ENCODE measurements around the gene HKDC1. TPM values are rescaled to one million over a fixed set of nuclear protein-coding genes. Genes with fewer than 3 reads are reported as not detected.
"Not testable (repeated sequence)": the region's sequence is repeated elsewhere in the genome, so short reads cannot be mapped to it uniquely, and the experiment has no call there.

Gene HKDC1
- total RNA-seq, 1 donor from 2014 or later = 42.0 TPM

DNA sequence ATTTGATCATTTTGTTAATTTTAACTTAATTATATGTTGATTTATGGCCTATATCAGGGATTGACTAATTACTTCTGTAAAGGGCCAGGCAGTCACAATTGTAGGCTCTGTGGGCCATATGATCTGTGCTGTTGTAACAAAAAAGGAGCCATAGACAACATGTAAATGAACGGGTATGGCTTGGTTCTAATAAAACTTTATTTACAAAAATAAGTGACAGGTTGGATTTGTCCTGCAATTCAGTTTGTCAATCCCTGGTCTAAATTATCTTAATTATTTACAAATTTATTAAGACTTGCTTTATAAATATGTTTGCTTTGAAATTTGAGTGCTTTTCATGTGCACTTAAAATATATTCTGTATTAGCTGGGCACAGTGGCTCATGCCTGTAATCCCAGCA, 55.3 kb downstream of the HKDC1 start:
- TF ChIP-seq, protein P1, sequence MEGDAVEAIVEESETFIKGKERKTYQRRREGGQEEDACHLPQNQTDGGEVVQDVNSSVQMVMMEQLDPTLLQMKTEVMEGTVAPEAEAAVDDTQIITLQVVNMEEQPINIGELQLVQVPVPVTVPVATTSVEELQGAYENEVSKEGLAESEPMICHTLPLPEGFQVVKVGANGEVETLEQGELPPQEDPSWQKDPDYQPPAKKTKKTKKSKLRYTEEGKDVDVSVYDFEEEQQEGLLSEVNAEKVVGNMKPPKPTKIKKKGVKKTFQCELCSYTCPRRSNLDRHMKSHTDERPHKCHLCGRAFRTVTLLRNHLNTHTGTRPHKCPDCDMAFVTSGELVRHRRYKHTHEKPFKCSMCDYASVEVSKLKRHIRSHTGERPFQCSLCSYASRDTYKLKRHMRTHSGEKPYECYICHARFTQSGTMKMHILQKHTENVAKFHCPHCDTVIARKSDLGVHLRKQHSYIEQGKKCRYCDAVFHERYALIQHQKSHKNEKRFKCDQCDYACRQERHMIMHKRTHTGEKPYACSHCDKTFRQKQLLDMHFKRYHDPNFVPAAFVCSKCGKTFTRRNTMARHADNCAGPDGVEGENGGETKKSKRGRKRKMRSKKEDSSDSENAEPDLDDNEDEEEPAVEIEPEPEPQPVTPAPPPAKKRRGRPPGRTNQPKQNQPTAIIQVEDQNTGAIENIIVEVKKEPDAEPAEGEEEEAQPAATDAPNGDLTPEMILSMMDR (conservative IDR thresholded peaks at IDR 0.05; ENCODE audit: low read depth, low read length) = no peak
- DNase-seq (ENCODE audit: low read depth) = no peak

GRCh38 chr10:69276503-69276902, 56.4 kb downstream of the HKDC1 start:
- DNase-seq (ENCODE audit: low read depth) = no peak
- TF ChIP-seq, protein P1 (conservative IDR thresholded peaks at IDR 0.05; ENCODE audit: low read depth, low read length) = no peak
- no peak overlapping the region for H3K4me3 ChIP-seq (ENCODE audit: low read depth, low read length)

More for the DNA sequence above, 55.3 kb downstream of the HKDC1 start:
- no peak overlapping the region for H3K4me3 ChIP-seq (ENCODE audit: low read depth, low read length)

DNA sequence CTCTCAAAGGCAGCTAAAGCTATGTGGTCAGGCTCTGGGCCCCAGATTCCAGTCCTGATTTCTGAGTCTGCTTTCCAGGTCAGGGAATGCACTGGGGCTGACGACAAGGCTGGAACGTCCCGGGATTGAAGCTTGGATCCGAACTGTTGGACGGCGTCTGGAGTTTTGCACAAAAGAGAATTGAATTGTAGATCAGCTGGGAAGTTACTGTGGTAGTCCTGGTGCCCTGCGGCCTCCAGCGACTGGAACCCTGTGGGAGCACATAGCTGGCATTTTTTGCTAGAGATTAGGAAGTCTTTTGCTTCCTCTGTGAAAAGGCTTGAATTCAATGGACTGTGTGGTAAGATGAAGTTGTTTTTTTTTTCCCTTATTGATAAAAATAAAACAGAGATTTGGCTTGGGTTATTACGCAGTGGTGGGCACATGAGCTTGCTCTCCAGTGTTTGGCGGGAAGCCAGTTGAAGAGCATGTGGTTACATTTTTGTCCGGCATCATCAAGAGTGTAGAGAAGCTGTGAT, 58.4 kb downstream of the HKDC1 start, which contains the start of gene HK1:
TSS of gene HK1 (plus strand) at position 51 of the 518 bp plus-strand sequence.
- TF ChIP-seq, protein P1 (conservative IDR thresholded peaks at IDR 0.05; ENCODE audit: low read depth, low read length) = no peak
- DNase-seq (ENCODE audit: low read depth) = no peak
- no peak within 1 kb of the TSS for H3K4me3 ChIP-seq (ENCODE audit: low read depth, low read length)

DNA sequence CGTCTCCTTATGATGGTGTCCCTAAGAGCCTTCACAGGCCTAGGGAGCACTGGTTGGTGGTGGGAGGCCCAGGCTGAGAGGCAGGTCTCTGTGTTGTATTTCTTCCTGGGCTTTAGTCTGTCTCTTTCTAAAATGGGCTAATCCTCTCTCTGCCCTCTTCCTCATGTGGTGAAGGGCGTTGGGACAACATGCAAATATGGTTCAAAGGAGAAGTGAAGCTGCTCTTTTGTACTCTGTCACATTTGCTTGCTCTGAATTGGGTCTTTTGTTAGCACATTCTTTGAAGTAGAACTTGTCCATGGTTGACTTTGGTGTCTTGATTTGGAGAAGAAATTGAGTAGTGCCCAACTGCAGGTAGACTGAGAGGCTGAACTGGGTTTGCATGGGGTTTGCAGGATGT, 59.0 kb downstream of the HKDC1 start:
- TF ChIP-seq, protein P1 (conservative IDR thresholded peaks at IDR 0.05; ENCODE audit: low read depth, low read length) = no peak
- no peak for DNase-seq (ENCODE audit: low read depth)
- no peak overlapping the region for H3K4me3 ChIP-seq (ENCODE audit: low read depth, low read length)

DNA sequence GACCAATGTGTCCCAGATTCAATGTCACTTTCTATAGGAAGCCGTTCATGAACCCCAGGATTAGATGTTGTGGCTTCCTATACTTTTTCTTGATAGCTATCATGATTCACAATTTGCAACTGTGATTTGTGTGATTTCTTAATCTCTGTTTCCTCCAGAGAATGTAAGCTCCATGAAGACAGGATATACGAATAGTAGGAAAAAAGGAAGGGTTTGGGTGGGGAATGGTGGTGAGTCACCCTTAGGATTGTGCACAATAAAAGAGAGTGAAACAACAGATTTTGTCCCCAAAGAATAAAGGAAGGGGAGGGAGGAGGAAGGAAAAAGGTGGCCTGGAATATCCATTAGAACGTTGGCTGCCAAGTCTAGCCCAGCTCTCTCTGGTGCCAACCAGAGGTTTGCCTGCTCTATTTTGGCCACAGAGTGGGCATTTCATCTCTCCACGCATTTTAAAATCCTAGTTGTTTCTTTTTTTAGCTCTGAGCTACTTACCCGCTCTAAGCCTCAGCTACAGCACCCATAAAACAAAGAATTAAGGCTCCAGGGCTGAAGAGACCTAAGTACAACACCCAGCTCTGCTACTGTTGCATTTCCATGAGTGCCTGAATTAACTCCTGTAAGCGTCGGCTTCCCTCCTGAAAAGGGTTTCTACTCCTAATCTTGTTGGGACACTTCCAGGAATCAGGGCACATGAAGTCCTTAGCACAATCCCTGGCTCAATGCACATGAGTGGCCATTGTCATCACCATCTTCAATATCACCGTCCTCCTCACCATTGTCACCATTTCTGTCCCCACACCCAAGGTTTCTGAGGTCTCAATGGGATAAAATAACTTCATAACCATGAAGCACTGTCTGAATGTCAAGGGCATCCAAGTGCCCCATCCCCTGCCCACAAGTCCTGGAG, 61.6 kb downstream of the HKDC1 start:
- TF ChIP-seq, protein P1 (conservative IDR thresholded peaks at IDR 0.05; ENCODE audit: low read depth, low read length) = no peak

DNA sequence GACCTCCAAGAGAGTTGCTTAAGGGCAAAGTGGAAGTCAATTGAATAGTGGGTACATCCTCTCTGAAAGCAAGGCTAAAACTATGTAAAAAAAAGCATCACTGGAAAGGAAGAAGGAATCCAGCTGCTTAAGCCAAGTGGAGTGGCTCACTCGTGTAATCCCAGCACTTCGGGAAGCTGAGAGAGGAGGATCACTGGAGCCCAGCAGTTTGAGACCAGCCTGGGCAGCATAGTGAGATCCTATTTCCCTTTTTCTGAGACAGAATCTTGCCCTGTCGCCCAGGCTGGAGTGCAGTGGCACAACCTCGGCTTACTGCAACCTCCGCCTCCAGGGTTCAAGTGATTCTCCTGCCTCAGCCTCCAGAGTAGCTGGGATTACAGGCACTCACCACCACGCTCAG, 64.3 kb downstream of the HKDC1 start:
- DNase-seq (ENCODE audit: low read depth); H3K4me3 ChIP-seq (ENCODE audit: low read depth, low read length): not testable (repeated sequence)

More for the DNA sequence above, 61.6 kb downstream of the HKDC1 start:
- no peak overlapping the region for H3K4me3 ChIP-seq (ENCODE audit: low read depth, low read length)
- DNase-seq (ENCODE audit: low read depth) = no peak

GRCh38 chr10:69285699-69286098, 65.6 kb downstream of the HKDC1 start:
- DNase-seq (ENCODE audit: low read depth) = no peak
- H3K4me3 ChIP-seq (ENCODE audit: low read depth, low read length) = no peak overlapping the region
- TF ChIP-seq, protein P1 (conservative IDR thresholded peaks at IDR 0.05; ENCODE audit: low read depth, low read length) = no peak

Data from epithelial cell of proximal tubule (primary cell).